Putamen (tissue), 1 donor: ENCODE data around the gene EYA2.

Experiments used
- DNase-seq: peaks from one replicate; pipeline ENCODE4 v3.0.0-alpha.2; 2016; ENCODE audit warnings: low spot score

The EYA2 gene

DNA sequence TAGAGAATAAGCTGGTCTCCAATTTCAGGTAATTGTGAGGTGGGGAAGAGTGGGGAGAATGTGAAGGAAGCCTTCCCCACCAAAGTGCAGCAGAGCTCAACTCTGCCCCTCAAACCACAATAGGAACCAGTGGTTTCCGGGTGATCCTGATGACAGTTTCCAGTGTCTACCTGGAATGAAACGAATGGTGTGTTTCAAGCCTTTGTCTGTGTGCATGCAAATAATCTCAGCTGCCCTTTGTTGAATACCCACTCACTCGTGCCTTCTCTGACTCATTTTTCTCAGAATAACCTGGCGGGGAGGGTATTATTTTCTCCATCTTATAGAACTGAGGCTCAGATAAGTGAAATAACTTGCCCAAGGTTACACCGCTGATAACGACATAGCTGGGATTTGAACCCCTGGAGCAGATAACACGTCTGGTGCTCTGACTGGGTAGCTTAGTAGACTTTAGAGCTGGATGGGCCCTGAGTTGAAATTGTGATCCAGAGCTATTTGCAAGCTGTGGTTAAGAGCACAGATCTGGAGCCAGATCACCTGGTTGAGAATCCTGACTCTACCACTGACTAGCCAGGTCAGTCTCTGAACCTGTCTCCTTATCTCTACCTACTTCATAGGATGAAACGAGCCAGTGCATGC, 85.1 kb downstream of the EYA2 start:
- no peak for DNase-seq

DNA sequence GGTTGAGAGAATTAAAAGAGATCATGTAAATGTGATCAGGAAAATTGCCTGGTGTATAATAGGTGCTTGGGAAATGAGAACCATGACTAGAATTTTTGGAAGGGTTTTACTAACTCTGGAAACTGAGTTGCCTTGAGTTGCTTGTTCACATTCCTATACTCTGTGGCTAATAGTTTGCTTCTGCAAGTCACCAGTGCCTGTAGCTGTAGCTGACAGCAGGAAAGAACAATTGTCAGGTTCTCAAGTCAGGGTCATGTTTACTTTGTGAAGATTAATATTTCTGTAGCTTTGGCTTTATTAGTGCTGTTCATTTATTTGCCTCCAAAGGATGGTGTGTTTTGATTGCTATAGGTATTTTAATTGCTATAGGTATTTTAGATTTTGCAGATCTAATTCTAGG, 86.5 kb downstream of the EYA2 start:
- no peak for DNase-seq

DNA sequence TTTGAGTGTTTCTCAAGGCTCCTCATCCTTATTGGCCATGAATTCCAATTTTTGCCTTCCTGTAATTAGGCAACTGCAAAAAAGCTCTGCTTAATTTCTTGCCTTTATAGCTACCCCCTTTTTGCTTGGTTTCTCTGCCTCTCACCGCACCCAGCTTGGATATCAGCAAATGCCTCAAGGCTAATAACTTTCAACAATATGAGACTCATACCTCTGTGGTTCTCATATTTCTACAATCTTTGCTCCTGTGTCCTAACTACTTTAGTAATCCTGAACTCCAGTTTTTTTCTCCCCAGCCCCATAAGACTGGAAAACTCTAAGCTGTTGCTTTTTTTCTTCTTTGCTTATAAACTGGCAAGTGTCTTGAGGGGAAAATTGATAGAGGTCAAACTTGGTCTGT, 88.8 kb downstream of the EYA2 start:
- no peak for DNase-seq

DNA sequence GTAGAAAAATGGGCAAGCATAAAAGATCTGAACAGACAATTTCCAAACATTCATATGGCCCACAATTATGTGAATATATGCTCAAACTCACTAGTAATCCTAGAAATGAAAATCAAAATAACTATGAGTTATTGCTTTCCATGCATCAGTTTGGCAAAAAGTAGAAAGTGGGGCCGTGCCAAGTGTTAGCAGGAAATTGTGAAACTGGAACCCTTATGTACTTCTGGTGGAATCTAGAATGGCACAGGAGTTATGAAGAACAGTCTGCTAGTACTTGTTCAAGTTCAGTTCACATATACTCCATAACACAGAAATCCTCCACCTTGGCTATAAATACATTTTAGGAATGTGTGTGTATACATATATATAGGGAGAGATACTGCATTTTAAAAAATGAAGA, 89.8 kb downstream of the EYA2 start:
- no peak for DNase-seq

DNA sequence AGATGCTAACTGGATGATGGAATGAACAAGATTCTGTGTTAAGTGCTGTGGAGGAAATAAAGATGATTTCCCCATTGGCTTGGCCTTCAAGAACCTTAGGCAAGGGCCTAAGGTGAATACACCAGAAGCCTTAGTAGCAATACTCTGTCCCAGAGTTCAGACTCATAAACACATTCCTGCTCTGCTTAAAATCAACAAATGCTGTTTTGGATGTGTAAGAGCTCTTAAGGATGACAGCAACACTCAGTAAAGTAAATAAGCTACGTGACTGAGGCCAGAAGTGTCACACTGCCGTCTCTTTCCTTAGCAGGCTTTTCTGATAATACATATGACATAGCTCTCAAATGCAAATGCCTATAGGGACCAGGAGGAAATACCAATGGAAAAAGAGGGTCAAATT, 90.6 kb downstream of the EYA2 start:
- DNase-seq = no peak

DNA sequence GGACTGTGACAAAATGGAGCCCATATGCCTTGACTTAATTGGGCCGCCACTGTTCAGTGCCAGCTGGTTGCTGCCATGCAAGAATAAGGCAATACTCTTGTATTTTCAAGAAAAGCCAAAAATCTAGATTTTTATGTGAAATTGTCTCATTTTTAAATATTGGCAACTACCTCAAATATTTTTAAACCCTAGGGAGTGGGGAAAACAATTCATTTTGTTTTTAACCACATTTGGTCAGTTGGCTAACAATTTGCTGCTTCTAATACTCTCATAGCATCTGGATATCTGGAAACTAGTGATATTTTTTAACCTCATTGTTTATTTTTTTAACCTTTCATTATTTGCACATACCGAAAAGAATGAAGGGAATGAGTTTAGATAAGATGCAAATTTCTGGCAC, 91.0 kb downstream of the EYA2 start:
- no peak for DNase-seq

DNA sequence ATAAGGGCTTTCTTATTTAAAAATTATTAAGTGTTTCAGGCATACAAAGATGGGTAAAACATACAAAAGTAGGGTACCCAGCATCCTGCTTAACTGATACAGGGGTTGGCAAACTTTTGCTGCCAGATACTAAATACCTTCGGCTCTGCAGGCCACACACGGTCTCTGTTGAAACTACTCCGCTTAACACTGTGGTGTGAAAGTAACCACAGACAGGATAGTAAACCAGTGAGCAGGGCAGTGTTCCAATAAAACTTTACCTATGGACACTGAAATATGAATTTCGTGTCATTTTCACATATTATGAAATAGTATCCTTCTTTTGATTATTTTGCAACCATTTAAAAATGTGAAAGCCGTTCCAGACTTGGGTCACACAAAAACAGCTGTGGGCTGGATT, 92.4 kb downstream of the EYA2 start:
- DNase-seq = no peak

DNA sequence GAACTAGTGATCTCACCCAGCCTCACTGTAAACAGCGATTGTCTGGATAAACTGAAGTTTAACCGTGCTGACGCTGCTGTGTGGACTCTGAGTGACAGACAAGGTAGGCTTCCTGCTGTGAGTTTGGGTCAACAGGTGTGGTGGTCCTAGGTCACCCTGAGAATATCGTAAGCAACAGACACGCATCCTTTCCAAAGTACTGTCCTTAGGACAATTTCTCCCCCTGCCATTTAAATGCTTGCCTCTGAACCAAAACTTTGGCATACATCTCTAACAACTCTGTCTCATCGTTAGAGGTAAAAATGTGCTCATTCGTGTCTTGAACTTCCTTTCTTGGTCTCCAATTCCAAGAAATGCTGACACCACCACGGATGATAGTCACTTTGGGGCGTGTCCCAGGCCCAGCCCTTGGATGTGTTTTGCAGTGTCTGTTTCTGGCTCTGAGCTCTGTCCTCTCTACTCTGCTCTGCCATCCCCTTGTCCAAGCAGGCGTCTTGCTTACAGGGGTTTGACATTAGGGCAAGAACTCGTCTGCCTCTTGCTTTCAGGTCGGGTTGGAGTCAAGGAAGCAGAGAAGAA, 95.5 kb downstream of the EYA2 start:
- no peak for DNase-seq

DNA sequence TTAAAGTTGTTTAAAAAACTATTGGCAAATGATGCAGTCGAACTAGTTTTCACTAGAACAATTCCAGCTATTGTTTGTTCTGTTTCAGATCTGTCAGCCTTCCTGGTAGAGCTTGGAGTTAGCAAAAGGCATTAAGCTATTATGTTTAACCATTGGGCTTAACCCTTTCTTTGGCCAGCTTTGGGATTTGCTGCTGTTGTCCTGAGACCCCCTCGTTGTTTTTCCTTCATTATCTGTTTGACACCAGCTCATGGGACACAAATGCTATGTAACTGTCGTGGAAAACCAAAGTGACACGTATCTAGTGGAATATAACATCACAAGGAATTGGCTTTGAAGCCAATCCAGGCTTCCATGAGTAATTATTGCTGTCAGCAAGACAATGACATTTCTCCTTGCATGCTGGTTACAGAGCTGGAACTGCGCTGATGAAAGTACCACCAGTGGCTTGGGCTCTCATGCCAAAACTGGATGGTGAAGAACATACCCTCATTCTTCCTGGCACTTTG, 96.0 kb downstream of the EYA2 start:
- DNase-seq = no peak

DNA sequence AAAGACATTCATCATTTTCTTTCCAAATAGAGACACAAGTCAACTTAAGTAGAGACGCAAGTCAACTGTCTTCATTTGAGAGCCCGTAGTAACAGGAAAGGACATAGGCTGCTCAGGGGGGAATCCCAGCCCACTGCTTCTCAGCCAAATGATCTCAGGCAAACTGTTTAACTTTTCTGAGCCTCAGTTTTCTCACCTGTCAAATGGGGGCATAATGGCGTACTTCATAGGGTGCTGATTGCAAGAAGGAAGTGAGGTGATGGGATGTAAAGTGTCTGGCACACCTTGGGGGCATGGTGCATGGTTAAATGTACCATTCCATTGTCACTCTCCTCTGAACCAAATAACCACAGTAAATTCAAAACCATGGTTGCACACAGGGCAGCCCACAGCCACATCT, 96.5 kb downstream of the EYA2 start:
- DNase-seq = no peak

DNA sequence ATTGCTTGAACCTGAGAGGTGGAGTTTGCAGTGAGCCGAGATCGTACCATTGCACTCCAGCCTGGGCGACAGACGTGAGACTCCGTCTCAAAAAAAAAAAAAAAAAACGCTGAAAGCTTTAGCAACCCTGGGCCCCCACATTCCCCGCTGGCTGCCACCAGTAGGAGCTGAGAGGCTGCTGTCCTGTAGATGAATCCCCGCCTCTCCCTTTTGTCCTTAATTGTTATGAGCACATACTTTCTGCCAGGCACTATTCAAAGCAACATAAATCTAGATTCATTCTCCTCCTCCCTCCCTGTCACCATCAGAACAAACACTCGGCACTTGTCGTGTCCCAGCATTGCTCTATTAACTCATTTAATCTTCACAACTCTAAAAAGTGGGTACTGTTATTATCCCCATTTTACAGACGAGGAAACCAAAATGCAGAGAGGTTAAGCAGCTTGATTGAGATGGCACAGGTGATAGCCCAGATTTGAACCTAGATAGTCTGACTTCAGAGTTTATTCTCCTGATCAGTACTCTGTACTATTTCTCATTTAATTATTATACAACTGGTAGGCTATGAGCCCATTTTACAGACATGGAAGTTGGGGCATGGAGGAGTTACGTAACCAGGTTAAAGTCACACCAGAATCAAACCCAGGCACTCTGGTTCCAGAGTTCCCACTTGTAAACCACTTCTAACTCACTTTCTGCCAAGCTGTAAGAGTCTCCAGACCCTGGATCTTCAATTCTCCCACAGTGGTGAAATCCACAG, 97.4 kb downstream of the EYA2 start:
- DNase-seq = no peak

DNA sequence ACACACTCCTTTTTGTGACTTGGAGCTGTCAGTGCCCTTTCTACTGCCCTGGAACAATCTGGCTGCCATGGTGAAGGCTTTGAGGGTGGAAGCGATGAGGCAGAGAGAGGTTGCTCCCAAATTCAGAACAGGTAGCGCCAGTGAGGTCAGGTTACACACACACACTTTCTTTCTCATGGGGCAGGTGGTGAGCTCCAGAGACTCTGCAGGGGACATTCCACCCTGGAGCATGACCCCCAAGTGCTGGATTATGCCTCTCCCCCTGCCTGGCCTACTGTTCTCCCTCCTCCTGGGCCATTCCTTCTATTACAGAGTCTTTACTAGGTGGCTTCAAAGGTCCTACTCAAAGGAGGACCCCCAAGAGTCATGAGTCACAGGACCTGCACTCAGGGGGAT, 98.0 kb downstream of the EYA2 start:
- no peak for DNase-seq

DNA sequence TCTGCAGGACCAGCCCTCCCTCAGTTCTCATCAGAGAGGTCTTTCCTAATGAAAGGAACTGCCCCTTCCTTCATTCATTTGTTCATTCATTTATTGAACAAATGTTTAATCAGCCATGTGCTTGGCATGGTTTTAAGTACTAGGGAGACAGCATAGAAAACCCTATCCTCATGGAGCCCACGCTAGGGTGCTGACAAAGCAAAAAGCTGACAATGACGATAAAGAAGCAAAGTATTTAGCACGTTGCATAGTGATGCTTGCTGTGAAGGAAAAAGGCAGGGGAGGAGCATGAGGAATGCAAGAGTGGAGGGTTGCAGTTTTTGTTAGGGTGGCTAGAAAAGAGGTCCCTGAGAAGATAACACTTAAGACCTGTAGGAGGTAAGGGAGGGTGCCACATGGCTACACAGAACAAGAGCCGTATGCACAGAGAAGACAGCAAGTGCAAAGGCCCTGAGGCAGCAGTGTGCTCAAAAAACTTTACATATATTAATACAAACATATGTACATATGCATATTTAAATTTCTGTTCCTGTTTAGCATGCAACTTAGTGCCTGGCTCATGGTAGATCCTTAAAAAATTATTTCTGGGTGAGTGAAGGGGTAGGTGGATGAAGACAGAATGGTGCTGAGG, 98.9 kb downstream of the EYA2 start:
- DNase-seq = no peak

DNA sequence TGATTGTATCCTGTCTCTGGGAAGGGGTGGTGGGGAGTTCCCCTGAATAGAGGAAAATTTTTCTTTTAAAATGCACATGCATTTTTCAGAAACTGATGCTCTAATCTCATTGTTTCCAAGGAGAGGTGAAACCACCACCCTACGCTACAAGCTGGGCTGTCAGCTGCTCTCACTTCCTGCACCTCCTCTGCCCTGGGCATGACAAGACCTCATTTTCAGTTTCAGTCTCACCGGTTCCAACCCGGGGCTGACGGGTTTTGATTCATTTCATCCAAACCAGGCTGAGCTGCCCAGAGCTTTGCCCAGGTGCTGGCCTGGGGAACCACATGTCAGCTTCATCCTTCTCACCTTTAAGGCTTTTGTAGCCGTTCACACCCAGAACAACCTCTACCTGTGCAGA, 99.7 kb downstream of the EYA2 start:
- no peak for DNase-seq

DNA sequence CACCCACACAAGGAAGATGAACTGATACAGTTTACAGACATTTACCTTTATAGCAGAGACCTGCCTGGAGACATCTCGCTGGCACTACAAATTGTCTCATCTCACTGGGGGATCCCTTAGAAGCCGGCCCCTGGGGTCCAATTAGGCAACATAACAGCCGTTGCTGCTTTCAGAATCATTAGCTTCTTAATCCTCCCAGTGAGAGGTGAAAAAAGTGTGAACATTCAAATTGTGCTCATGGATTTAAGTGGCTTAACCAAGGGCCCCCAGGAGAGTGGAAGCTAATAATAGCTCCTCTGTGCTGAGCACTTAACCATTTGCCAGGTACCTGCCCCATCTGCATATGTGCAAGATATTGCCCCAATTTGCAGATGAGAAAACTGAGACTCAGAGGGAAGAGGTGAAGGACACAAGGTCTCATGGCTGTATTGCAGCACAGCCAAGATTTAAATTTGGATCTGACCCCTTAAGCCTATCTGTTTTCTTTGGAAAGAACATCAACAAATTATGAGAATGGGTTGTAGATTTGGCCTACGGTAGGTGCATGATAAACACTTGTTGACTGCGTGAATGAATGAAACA, 101.0 kb downstream of the EYA2 start:
- DNase-seq = no peak

DNA sequence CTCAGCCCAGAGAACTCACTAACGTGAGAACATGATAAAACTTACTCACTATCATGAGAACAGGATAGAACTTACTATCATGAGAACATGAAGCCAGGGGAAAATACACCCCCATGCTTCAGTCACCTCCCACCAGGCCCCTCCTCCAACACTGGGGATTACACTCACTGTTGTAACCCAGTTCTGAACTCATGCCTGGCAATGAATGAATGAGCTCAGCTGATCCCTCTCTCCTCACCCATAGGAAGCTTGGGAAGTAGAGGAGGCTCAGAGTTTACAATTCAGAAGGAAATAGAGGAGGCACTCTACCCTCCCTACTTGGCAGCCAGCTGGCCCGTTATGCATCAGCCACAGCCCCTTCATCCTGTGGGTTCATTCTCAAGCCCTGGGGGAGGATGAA, 102.5 kb downstream of the EYA2 start:
- no peak for DNase-seq

DNA sequence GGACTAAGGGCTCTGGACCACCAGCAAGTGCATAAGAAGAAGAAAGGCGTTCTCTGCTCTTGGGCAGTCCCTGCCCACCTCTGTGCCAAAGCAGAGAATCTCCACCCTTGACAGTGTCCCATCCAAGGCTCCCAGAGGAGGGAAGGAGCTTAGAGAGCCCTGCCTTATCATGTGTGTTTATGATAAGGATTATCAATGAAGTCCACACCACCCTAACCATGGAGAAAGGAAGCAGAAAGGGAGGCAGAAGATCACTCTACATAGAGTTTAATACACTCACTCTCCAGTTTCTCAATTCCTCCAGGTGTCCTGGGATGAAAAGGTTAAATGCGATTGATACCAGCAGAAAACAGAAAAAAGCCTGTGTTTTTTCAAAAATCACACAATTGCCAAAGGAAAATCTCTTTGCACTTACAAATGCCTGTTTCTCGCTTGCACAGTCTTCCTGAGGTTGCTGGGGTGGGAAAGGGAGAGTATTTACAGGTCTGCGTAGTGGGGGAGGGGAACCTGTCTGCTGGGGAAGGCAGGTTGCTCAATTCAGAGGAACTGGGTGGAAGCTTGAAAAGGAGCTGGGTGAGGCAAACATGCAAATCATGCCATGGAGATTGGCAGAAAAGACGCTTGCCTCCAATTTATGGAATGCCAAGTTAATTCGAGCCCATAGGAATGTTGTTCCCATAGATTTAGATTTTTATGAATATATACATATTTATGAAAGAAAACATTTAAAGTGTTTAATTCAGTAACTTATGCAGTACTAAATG, 104.0 kb downstream of the EYA2 start:
- no peak for DNase-seq

DNA sequence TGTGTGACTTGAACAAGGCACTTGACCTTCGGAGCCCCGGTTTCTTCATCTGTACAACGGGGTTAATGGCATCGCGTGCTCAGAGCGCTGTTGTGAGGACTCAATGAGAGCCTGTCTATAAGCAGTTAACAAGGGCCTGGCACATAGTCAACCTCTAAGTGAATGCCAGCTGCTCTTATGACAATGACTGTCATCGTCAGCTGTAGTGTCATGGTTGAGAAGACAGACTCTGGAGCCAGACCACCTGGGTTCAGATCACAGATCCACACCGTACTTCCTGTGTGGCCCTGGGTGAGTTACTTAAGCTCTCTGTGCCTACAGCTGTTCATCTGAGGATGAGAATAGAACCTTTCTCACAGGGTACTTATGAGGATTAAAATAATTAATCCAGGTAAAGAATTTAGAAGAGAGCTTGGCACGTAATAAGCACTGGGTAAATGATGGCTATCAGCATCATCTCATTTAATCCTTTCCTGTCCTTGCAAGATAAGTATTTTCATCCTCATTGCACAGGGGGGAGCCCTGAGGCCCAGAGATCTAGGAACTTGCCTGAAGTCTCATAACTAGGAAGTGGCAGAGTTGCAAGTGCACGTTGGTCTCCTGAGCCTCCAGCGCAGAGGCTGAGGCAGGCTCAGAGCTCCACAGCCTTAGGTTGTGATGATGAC, 105.3 kb downstream of the EYA2 start:
- no peak for DNase-seq

DNA sequence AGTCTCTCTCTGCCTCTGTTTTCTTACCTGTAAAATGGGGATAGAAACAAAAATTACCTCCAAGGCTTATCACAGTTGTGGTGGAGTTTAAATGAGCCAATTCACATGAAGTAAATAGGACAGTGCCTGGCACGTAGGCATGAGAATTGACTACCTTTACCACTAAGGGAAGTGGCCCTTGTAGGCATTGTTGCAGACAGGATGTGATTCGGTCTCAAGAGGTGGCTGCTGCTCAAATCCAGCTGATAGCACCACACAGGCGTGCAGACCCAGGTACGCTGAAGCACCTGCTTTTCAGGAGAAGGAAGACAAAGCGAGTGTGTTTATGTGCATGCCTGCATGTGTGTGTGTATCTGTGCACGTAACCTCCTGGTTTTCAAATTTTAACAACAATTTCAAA, 108.6 kb downstream of the EYA2 start:
- no peak for DNase-seq

DNA sequence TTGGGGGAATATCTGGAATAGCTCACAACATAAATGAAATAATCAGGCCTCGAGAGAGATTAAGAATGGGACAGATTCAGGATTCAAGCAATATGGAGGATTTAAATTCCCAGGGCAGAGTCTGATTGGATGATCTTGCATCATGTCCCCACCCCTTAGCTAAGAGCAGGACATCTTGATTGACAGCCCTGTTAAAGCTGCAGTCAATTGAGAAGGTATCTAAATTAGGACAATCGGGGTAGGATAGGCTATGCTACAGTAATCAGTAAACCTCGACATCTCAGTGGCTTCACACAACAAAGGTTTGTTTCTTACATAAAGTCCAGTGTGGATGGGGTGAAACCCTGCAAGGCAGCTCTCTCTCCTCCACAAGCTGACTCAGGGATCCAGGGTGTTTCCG, 109.5 kb downstream of the EYA2 start:
- no peak for DNase-seq
